BJ (cell line): ENCODE measurements around the gene LRIT2. TPM values are rescaled to one million over a fixed set of nuclear protein-coding genes. Genes with fewer than 3 reads are reported as not detected.

ENCODE experiments used
- CTCF ChIA-PET: fragments of 350-600 bp; formaldehyde crosslinking; extraction: SDS; loops from one replicate; lab custom pipeline; 2021; ENCODE audit warnings: antibody characterized with exemption, inconsistent platforms; lab: Yijun Ruan, JAX
- POLR2A ChIA-PET: fragments of 300-600 bp; sonication (Branson Sonifier 250); formaldehyde crosslinking; extraction: SDS; loops from one replicate; lab custom pipeline; 2021; ENCODE audit warnings: antibody characterized with exemption; lab: Charles Lee
- DNase-seq: peaks from one replicate; pipeline ENCODE4 v3.0.0-alpha.2; 2011; ENCODE audit warnings: low read depth
- H3K27me3 ChIP-seq: 2 replicates; pipeline ENCODE4 v1.6.0; 2011; ENCODE audit warnings: low read length; ENCODE audit not compliant: control insufficient read depth, insufficient read depth
- H3K36me3 ChIP-seq: 2 replicates; pipeline ENCODE4 v1.5.1; 2011; ENCODE audit warnings: low read length; ENCODE audit not compliant: control insufficient read depth, insufficient read depth
- H3K4me3 ChIP-seq: 2 replicates; pipeline ENCODE4 v1.5.1; 2011; ENCODE audit warnings: low read depth, mild to moderate bottlenecking, control low read depth, low read length
- polyA minus RNA-seq: library from RNA; depleted of rRNA, polyadenylated mRNA; stranded (reverse); fragments of >200 nt; gene quantifications from 2 replicates; pipeline ENCODE4 v1.2.3, GENCODE V29; 2011; rRNA and poly(A)+ RNA removed
- polyA plus RNA-seq: library from polyadenylated mRNA; depleted of rRNA; stranded (reverse); fragments of >200 nt; gene quantifications from 2 replicates; pipeline ENCODE4 v1.2.3, GENCODE V29; 2011; rRNA removed
- TF ChIP-seq, protein P1 (sequence below): IDR thresholded peaks from 2 replicates; pipeline ENCODE4 v1.5.1; 2011; ENCODE audit warnings: low read depth, mild to moderate bottlenecking, control low read depth, inconsistent platforms, low read length, moderate library complexity; ENCODE audit not compliant: insufficient read depth

LRIT2 gene, protein sequence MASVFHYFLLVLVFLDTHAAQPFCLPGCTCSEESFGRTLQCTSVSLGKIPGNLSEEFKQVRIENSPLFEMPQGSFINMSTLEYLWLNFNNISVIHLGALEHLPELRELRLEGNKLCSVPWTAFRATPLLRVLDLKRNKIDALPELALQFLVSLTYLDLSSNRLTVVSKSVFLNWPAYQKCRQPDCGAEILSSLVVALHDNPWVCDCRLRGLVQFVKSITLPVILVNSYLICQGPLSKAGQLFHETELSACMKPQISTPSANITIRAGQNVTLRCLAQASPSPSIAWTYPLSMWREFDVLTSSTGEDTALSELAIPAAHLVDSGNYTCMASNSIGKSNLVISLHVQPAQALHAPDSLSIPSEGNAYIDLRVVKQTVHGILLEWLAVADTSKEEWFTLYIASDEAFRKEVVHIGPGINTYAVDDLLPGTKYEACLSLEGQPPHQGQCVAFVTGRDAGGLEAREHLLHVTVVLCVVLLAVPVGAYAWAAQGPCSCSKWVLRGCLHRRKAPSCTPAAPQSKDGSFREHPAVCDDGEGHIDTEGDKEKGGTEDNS
- polyA plus RNA-seq: not detected in 2 replicates
- not detected in 2 replicates for polyA minus RNA-seq

DNA sequence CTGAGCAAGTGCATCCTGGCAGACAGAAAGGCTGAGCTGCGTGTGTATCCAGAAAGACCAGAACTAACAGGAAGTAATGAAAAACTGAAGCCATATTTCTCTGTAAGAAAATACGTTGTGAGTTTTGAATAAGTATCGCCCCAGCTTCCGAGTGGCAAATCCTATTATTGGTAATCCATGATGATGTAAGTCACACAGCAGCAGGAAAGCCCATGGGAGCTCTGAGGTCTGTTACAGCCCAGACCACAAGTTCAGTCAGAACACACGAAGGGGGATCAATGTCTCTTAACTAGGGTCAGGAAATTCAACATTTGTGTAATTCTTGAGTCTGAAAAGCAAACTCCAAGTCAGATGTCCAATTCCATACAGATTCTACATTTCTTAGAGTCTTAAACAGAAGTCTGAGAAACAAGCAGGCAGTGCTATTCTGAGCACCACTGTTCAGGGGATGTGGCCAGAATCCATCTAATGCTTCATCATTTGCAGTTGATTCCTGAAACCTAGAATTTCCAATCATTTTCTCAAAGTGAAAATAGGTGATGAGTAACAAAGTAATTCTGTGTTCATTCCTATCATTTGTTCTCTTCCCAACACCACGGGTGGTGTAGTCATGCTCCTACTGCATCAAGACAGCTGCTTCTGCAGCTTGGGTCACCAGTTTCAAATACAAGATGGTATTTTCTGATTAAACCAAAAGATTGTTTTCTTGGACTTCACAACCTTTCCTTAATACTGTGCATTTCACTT lies at the start of gene LRIT2:
TSS of gene LRIT2 (minus strand) at position 118 of the 747 bp plus-strand sequence. CDS start at position 94, 24 bp downstream.
- no peaks in the 10 kb centered on the region for H3K36me3 ChIP-seq
- DNase-seq: no peak
- TF ChIP-seq, protein P1, sequence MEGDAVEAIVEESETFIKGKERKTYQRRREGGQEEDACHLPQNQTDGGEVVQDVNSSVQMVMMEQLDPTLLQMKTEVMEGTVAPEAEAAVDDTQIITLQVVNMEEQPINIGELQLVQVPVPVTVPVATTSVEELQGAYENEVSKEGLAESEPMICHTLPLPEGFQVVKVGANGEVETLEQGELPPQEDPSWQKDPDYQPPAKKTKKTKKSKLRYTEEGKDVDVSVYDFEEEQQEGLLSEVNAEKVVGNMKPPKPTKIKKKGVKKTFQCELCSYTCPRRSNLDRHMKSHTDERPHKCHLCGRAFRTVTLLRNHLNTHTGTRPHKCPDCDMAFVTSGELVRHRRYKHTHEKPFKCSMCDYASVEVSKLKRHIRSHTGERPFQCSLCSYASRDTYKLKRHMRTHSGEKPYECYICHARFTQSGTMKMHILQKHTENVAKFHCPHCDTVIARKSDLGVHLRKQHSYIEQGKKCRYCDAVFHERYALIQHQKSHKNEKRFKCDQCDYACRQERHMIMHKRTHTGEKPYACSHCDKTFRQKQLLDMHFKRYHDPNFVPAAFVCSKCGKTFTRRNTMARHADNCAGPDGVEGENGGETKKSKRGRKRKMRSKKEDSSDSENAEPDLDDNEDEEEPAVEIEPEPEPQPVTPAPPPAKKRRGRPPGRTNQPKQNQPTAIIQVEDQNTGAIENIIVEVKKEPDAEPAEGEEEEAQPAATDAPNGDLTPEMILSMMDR: no peak
- H3K27me3 ChIP-seq: no peaks in the 10 kb centered on the region
- no peak within 1 kb of the TSS for H3K4me3 ChIP-seq
- CTCF ChIA-PET: interaction anchor here (0.7 kb wide), 1 partner anchor 20 kb away, joined by 3 read pairs; no protein-coding TSS in a partner anchor
- POLR2A ChIA-PET: no interaction called here

DNA sequence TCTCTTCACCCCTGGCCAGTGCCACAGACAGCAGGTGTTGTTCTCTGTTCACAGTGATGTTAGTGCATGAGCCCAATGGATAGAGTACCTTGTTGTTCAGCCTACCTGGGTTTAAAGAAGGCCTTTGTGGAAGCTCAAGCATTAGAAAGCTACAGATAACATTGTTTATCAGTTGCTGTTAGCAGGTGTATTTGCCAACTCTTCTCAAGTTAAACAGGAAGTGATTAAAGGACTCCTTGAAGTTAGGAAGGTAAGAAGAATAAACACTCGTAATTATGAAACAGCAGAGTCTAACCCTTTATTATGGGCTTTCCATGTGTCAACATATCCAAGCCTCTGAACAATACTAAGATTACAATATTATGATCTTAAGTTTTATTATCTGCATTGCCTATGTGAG lies 45.4 kb upstream of the LRIT2 start:
- DNase-seq: no peak
- Histone ChIP-seq H3K4me3 (no peak overlapping the region), H3K27me3 (no peaks in the 10 kb centered on the region; the same call in 1 of the 2 replicates), H3K36me3 (no peaks in the 10 kb centered on the region)
- TF ChIP-seq, protein P1: no peak
- ChIA-PET CTCF (interaction anchor here (0.5 to 11.6 kb wide), 2 partner anchors 88 to 267 kb away, joined by 3 to 221 read pairs; no protein-coding TSS in a partner anchor), POLR2A (no interaction called here)

DNA sequence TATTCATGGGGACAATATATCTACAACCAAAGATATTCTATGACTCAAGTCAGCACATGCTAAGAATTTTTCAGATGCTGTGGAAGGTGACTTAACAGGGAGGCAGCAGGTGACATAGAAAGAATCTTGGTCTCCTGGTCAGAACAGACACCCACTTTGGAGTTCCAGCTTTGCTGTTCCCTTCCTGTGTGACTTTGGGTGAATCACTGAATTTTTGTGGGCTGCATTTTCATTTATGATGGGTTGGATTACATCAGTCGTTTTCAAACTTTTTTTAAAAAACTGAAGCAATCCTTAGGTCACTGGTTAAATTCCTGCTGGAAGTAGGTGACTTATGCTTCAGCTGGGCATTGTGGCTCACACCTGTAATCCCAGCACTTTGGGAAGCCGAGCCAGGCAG lies 44.4 kb upstream of the LRIT2 start:
- DNase-seq: peak; percentile 73
- POLR2A ChIA-PET: no interaction called here
- no peaks in the 10 kb centered on the region for H3K36me3 ChIP-seq
- H3K4me3 ChIP-seq: no peak overlapping the region
- CTCF ChIA-PET: interaction anchor here (1.4 to 11.6 kb wide), 2 partner anchors 13 to 268 kb away, joined by 3 to 221 read pairs; no protein-coding TSS in a partner anchor
- no peaks in the 10 kb centered on the region; the same call in 1 of the 2 replicates for H3K27me3 ChIP-seq
- TF ChIP-seq, protein P1: no peak

DNA sequence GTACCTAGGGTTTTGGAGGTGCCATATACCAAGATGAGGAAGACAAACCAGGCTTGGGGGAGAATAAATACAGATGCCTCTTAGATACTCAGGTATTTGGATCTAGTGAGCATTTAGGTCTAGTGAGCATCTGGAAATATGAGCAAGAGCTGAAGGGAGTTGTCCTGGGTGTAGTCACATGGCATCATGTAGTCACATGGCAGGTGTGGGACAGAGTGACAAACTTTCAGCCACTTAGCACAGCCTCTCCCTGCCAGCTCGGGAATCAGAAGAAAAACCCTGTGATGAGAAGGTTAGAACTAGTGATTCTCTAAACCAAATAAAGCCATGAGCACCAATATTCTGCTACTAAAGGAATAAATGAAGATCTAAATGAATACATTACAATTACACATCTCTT lies 43.8 kb upstream of the LRIT2 start:
- TF ChIP-seq, protein P1: no peak
- POLR2A ChIA-PET: no interaction called here
- Histone ChIP-seq H3K27me3 (no peaks in the 10 kb centered on the region; the same call in 1 of the 2 replicates), H3K36me3 (no peaks in the 10 kb centered on the region), H3K4me3 (no peak overlapping the region)
- DNase-seq: no peak
- CTCF ChIA-PET: interaction anchor here (1.4 to 11.6 kb wide), 2 partner anchors 12 to 268 kb away, joined by 3 to 221 read pairs; no protein-coding TSS in a partner anchor
